B cell (primary cell): ENCODE measurements around the gene INSIG1. TPM values are rescaled to one million over a fixed set of nuclear protein-coding genes. Genes with fewer than 3 reads are reported as not detected.

Experiments
- ATAC-seq: fragments of 200-7000 bp; cut with Tn5 transposase; one replicate; pipeline ENCODE4 v1.10.0; 2021; ENCODE audit warnings: low read depth, mild to moderate bottlenecking, moderate number of reproducible peaks, moderate library complexity
- CTCF ChIA-PET: fragments of 350-600 bp; sonication (Branson Sonifier 250); formaldehyde crosslinking; loops from one replicate; lab custom pipeline; 2021; ENCODE audit warnings: antibody characterized with exemption, inconsistent platforms; lab: Charles Lee
- POLR2A ChIA-PET: fragments of 350-600 bp; sonication (Branson Sonifier 250); formaldehyde crosslinking; loops from one replicate; lab custom pipeline; 2021; ENCODE audit warnings: antibody characterized with exemption; lab: Charles Lee
- DNase-seq: peaks from one replicate; pipeline ENCODE4 v3.0.0; 2013
- H2AFZ ChIP-seq: 2 replicates; pipeline ENCODE4 v1.6.1; 2012; ENCODE audit warnings: mild to moderate bottlenecking, low read depth, low read length; ENCODE audit not compliant: insufficient read depth, poor library complexity, severe bottlenecking
- H3K27ac ChIP-seq, 2 donors: 1 replicate in 1 of 2; 2 replicates in 1 of 2; pipeline ENCODE4 v1.5.1; 2012 to 2013; ENCODE audit warnings: low read length in 2 of 2, mild to moderate bottlenecking in 2 of 2, moderate library complexity in 1 of 2
- H3K27me3 ChIP-seq, 4 experiments: fragments of 200-600 bp in 1 of 4; sonication (generic) in 1 of 4; replicated peaks in 1 of 4; 1 replicate in 2 of 4; 2 replicates in 2 of 4; pipeline versions ENCODE4 v1.6.1 to v1.7.0; 2013 to 2016; ENCODE audit warnings: low read length in 3 of 4, mild to moderate bottlenecking in 2 of 4, mixed read lengths in 1 of 4, moderate library complexity in 1 of 4; ENCODE audit not compliant: insufficient read depth in 4 of 4, control insufficient read depth in 3 of 4; ENCODE audit errors: control extremely low read depth in 1 of 4
- H3K36me3 ChIP-seq, 2 experiments: replicated peaks in 1 of 2; 1 replicate in 1 of 2; 2 replicates in 1 of 2; pipeline versions ENCODE4 v1.6.1 to v1.7.1; 2013; ENCODE audit warnings: low read length in 1 of 2; ENCODE audit not compliant: insufficient read depth in 2 of 2, control insufficient read depth in 1 of 2; ENCODE audit errors: control extremely low read depth in 1 of 2, extremely low read depth in 1 of 2
- H3K4me1 ChIP-seq, 2 donors: fragments of 200-600 bp in 1 of 2; sonication (generic) in 1 of 2; 1 replicate in 1 of 2; 2 replicates in 1 of 2; pipeline versions ENCODE4 v1.5.1 to v1.6.1; 2013 to 2017; ENCODE audit warnings: low read length in 2 of 2; ENCODE audit not compliant: control insufficient read depth in 2 of 2, insufficient read depth in 2 of 2
- H3K4me2 ChIP-seq: replicated peaks from 2 replicates; pipeline ENCODE3; 2012; ENCODE audit warnings: mild to moderate bottlenecking, low read depth, low read length; ENCODE audit not compliant: poor library complexity, severe bottlenecking
- H3K4me3 ChIP-seq, 5 experiments: fragments of 200-600 bp in 1 of 5; sonication (generic) in 1 of 5; 1 replicate in 3 of 5; 2 replicates in 2 of 5; pipeline versions ENCODE4 v1.5.1 to v1.7.0; 2011 to 2016; ENCODE audit warnings: low read length in 4 of 5, mild to moderate bottlenecking in 4 of 5, low read depth in 2 of 5, control low read depth in 1 of 5, moderate library complexity in 1 of 5; ENCODE audit not compliant: insufficient read depth in 1 of 5; ENCODE audit errors: control extremely low read depth in 1 of 5, extremely low read depth in 1 of 5
- H3K79me2 ChIP-seq: fragments of 200-600 bp; sonication (generic); one replicate; pipeline ENCODE4 v1.6.0; 2016; ENCODE audit warnings: low read length; ENCODE audit not compliant: control insufficient read depth, insufficient read depth
- H3K9ac ChIP-seq: fragments of 200-600 bp; sonication (generic); 2 replicates; pipeline ENCODE4 v1.6.1; 2017; ENCODE audit warnings: mild to moderate bottlenecking, low read length, moderate library complexity
- H3K9me3 ChIP-seq, 3 donors: one replicate each; pipeline versions ENCODE4 v1.6.1 to v1.7.1; 2013; ENCODE audit warnings: low read length in 2 of 3; ENCODE audit not compliant: control insufficient read depth in 2 of 3, insufficient read depth in 1 of 3; ENCODE audit errors: control extremely low read depth in 1 of 3
- H4K20me1 ChIP-seq: 2 replicates; pipeline ENCODE4 v1.6.0; 2012; ENCODE audit warnings: mild to moderate bottlenecking, low read length; ENCODE audit not compliant: insufficient read depth, control insufficient read depth, poor library complexity, severe bottlenecking
- H3K27ac Mint-ChIP-seq: one replicate; pipeline ENCODE4 v1.8.0; 2021; ENCODE audit warnings: mixed read lengths
- H3K27me3 Mint-ChIP-seq: one replicate; pipeline ENCODE4 v1.8.0; 2021; ENCODE audit warnings: mixed read lengths
- H3K4me1 Mint-ChIP-seq: one replicate; pipeline ENCODE4 v1.8.0; 2021; ENCODE audit warnings: mixed read lengths
- H3K4me3 Mint-ChIP-seq: one replicate; pipeline ENCODE4 v1.8.0; 2021; ENCODE audit warnings: mixed read lengths
- H3K9me3 Mint-ChIP-seq: one replicate; pipeline ENCODE4 v1.8.0; 2022; ENCODE audit warnings: mixed read lengths; ENCODE audit not compliant: insufficient read depth
- CTCF ChIP-seq: fragments of 200-600 bp; IDR thresholded peaks from one replicate; pipeline ENCODE4 v1.8.0; 2022; ENCODE audit warnings: antibody characterized with exemption, mild to moderate bottlenecking
- EZH2 ChIP-seq: IDR thresholded peaks from 2 replicates; pipeline ENCODE4 v1.6.1; 2012; ENCODE audit warnings: borderline replicate concordance, low read depth, mild to moderate bottlenecking, moderate library complexity, low read length; ENCODE audit not compliant: insufficient read depth, poor library complexity, severe bottlenecking
- WGBS: methylation state at CpG from one replicate; pipeline ENCODE4 v1.1.5; 2013; ENCODE audit warnings: missing lambda C conversion rate; ENCODE audit not compliant: insufficient coverage; 5-methylcytosine and 5-hydroxymethylcytosine counted together
- intact Hi-C: fragments of 100-400 bp; cut with micrococcal nuclease; formaldehyde crosslinking; loops from one replicate; pipeline ENCODE4 v1.10.0; 2022
- polyA plus RNA-seq: library from polyadenylated mRNA; depleted of rRNA; stranded (reverse); fragments of >200 nt; gene quantifications from 2 replicates; pipeline ENCODE4 v1.2.3, GENCODE V29; 2012
- total RNA-seq, 2 donors: library from RNA; stranded (reverse); fragments of 120-200 nt in 1 of 2; gene quantifications; 1 replicate in 1 of 2; 2 replicates in 1 of 2; pipeline versions ENCODE4 v1.2.3 to v1.2.4, GENCODE V29; 2013 to 2022

The INSIG1 gene
- total and polyA plus RNA-seq, 2 donors (not counting 1 experiment from before 2014, with no cell fraction given) = 32.2 to 56.2 TPM

- H3K79me2 ChIP-seq = peaks cover 49% of the 10 kb centered on the region
- H3K4me1 Mint-ChIP-seq = peaks cover 38% of the 10 kb centered on the region
- POLR2A ChIA-PET = interaction anchor here (1.1 to 1.6 kb wide), 2 partner anchors 95 to 296 kb away, joined by 4 to 5 read pairs; partner anchors contain the start of gene PAXIP1
- H3K9ac ChIP-seq = peak overlapping the region; percentile 73
- peak overlapping the region; percentile 94 for H3K4me3 Mint-ChIP-seq
- peak overlapping the region; percentile 29 for H2AFZ ChIP-seq
- intact Hi-C loops = loop anchor here (2.0 to 5.0 kb wide), 5 partner anchors 107 to 1838 kb away; partner anchors contain the start of genes RNF32 and UBE3C
- peaks cover 26 to 34% of the 10 kb centered on the region in 2 donors for H3K4me1 ChIP-seq
- H3K27ac Mint-ChIP-seq = peak overlapping the region; percentile 97
- CTCF ChIA-PET = interaction anchor here (2.3 to 10.6 kb wide), 6 partner anchors 44 to 386 kb away, joined by 7 to 76 read pairs (median 10); partner anchors contain the start of gene PAXIP1
- no peaks in the 10 kb centered on the region for H3K9me3 ChIP-seq
- 16% methylated on average over 4 of the region's 8 CpGs for WGBS
- H3K4me2 ChIP-seq = peak overlapping the region; percentile 99
- peak overlapping the region; percentile 42 to 76 (median 57) for H3K4me3 ChIP-seq
- H3K27ac ChIP-seq = peak overlapping the region; percentile 83 to 98
- no peaks in the 10 kb centered on the region for H3K9me3 Mint-ChIP-seq
- no peaks in the 10 kb centered on the region for H3K27me3 ChIP-seq
- peak; percentile 52 for DNase-seq
- H3K27me3 Mint-ChIP-seq = no peaks in the 10 kb centered on the region
- H3K36me3 ChIP-seq = peaks cover 7 to 39% of the 10 kb centered on the region in 2 experiments
- peaks cover 9% of the 10 kb centered on the region for H4K20me1 ChIP-seq
- no peak for TF ChIP-seq CTCF
- TF ChIP-seq EZH2 = no peak
- no peak for ATAC-seq
Measured at GRCh38 chr7:155299535-155300202, 2.0 kb downstream of the INSIG1 start.
